Measurements from ENCODE around the gene SPIRE1.

SPIRE1 gene

GRCh38 chr18:12592597-12593127 is 65.2 kb downstream of the SPIRE1 start:
- H3K4me1 ChIP-seq (ENCODE audit: insufficient read depth, low read length), result peaks cover 6% of the 10 kb centered on the region; the same call in 1 of the 2 replicates
- no peak overlapping the region for H3K4me3 ChIP-seq (ENCODE audit: low read length)

GRCh38 chr18:12589448-12589847 is 68.5 kb downstream of the SPIRE1 start:
- Histone ChIP-seq H3K9me3 (ENCODE audit: insufficient read depth, low read depth, low read length) (no peaks in the 10 kb centered on the region), H3K36me3 (ENCODE audit: insufficient read depth, low read depth, low read length) (no peaks in the 10 kb centered on the region), H3K27me3 (ENCODE audit: insufficient read depth, low read length) (no peaks in the 10 kb centered on the region), H3K27ac (ENCODE audit: low read length) (no peak overlapping the region), H3K9ac (ENCODE audit: low read depth, low read length) (no peak overlapping the region), H3K4me1 (ENCODE audit: insufficient read depth, low read length) (no peaks in the 10 kb centered on the region), H3K4me3 (ENCODE audit: low read length) (no peak overlapping the region)

More at GRCh38 chr18:12592597-12593127, 65.2 kb downstream of the SPIRE1 start:
- Histone ChIP-seq H3K9ac (ENCODE audit: low read depth, low read length) (no peak overlapping the region), H3K9me3 (ENCODE audit: insufficient read depth, low read depth, low read length) (no peaks in the 10 kb centered on the region), H3K27me3 (ENCODE audit: insufficient read depth, low read length) (no peaks in the 10 kb centered on the region), H3K36me3 (ENCODE audit: insufficient read depth, low read depth, low read length) (no peaks in the 10 kb centered on the region), H3K27ac (ENCODE audit: low read length) (no peak overlapping the region)

GRCh38 chr18:12586956-12587355 is 71.0 kb downstream of the SPIRE1 start:
- Histone ChIP-seq H3K9me3 (ENCODE audit: insufficient read depth, low read depth, low read length) (no peaks in the 10 kb centered on the region), H3K9ac (ENCODE audit: low read depth, low read length) (no peak overlapping the region), H3K27me3 (ENCODE audit: insufficient read depth, low read length) (no peaks in the 10 kb centered on the region), H3K36me3 (ENCODE audit: insufficient read depth, low read depth, low read length) (no peaks in the 10 kb centered on the region), H3K4me1 (ENCODE audit: insufficient read depth, low read length) (no peaks in the 10 kb centered on the region), H3K27ac (ENCODE audit: low read length) (no peak overlapping the region), H3K4me3 (ENCODE audit: low read length) (no peak overlapping the region)

- Histone ChIP-seq H3K27me3 (ENCODE audit: insufficient read depth, low read length) (no peaks in the 10 kb centered on the region), H3K4me3 (ENCODE audit: low read length) (no peak overlapping the region), H3K9ac (ENCODE audit: low read depth, low read length) (no peak overlapping the region), H3K4me1 (ENCODE audit: insufficient read depth, low read length) (no peaks in the 10 kb centered on the region), H3K36me3 (ENCODE audit: insufficient read depth, low read depth, low read length) (no peaks in the 10 kb centered on the region), H3K9me3 (ENCODE audit: insufficient read depth, low read depth, low read length) (no peaks in the 10 kb centered on the region), H3K27ac (ENCODE audit: low read length) (no peak overlapping the region)
These were observed 72.7 kb downstream of the SPIRE1 start for GRCh38 chr18:12585218-12585617.

GRCh38 chr18:12580630-12581342 is 77.1 kb downstream of the SPIRE1 start:
- no peaks in the 10 kb centered on the region for H3K4me1 ChIP-seq (ENCODE audit: insufficient read depth, low read length)
- H3K9ac ChIP-seq (ENCODE audit: low read depth, low read length), result no peak overlapping the region
- no peaks in the 10 kb centered on the region for H3K9me3 ChIP-seq (ENCODE audit: insufficient read depth, low read depth, low read length)
- H3K27ac ChIP-seq (ENCODE audit: low read length), result no peak overlapping the region
- H3K36me3 ChIP-seq (ENCODE audit: insufficient read depth, low read depth, low read length), result no peaks in the 10 kb centered on the region
- no peaks in the 10 kb centered on the region for H3K27me3 ChIP-seq (ENCODE audit: insufficient read depth, low read length)
- H3K4me3 ChIP-seq (ENCODE audit: low read length), result no peak overlapping the region

GRCh38 chr18:12579775-12580174 is 78.1 kb downstream of the SPIRE1 start:
- H3K4me1 ChIP-seq (ENCODE audit: insufficient read depth, low read length), result no peaks in the 10 kb centered on the region
- H3K9ac ChIP-seq (ENCODE audit: low read depth, low read length), result no peak overlapping the region
- no peaks in the 10 kb centered on the region for H3K36me3 ChIP-seq (ENCODE audit: insufficient read depth, low read depth, low read length)
- no peaks in the 10 kb centered on the region for H3K9me3 ChIP-seq (ENCODE audit: insufficient read depth, low read depth, low read length)
- H3K4me3 ChIP-seq (ENCODE audit: low read length), result no peak overlapping the region
- H3K27me3 ChIP-seq (ENCODE audit: insufficient read depth, low read length), result no peaks in the 10 kb centered on the region
- no peak overlapping the region for H3K27ac ChIP-seq (ENCODE audit: low read length)

GRCh38 chr18:12577848-12578247 is 80.1 kb downstream of the SPIRE1 start:
- Histone ChIP-seq H3K36me3 (ENCODE audit: insufficient read depth, low read depth, low read length) (no peaks in the 10 kb centered on the region), H3K4me3 (ENCODE audit: low read length) (no peak overlapping the region), H3K27me3 (ENCODE audit: insufficient read depth, low read length) (no peaks in the 10 kb centered on the region), H3K9me3 (ENCODE audit: insufficient read depth, low read depth, low read length) (no peaks in the 10 kb centered on the region), H3K4me1 (ENCODE audit: insufficient read depth, low read length) (no peaks in the 10 kb centered on the region), H3K9ac (ENCODE audit: low read depth, low read length) (no peak overlapping the region), H3K27ac (ENCODE audit: low read length) (no peak overlapping the region)

- Histone ChIP-seq H3K27ac (ENCODE audit: low read length) (no peak overlapping the region), H3K4me3 (ENCODE audit: low read length) (no peak overlapping the region), H3K9me3 (ENCODE audit: insufficient read depth, low read depth, low read length) (no peaks in the 10 kb centered on the region), H3K4me1 (ENCODE audit: insufficient read depth, low read length) (no peaks in the 10 kb centered on the region), H3K36me3 (ENCODE audit: insufficient read depth, low read depth, low read length) (no peaks in the 10 kb centered on the region), H3K9ac (ENCODE audit: low read depth, low read length) (no peak overlapping the region), H3K27me3 (ENCODE audit: insufficient read depth, low read length) (no peaks in the 10 kb centered on the region)
These were observed 83.3 kb downstream of the SPIRE1 start for GRCh38 chr18:12574494-12575185.

- Histone ChIP-seq H3K9ac (ENCODE audit: low read depth, low read length) (no peak overlapping the region), H3K9me3 (ENCODE audit: insufficient read depth, low read depth, low read length) (no peaks in the 10 kb centered on the region), H3K27me3 (ENCODE audit: insufficient read depth, low read length) (no peaks in the 10 kb centered on the region), H3K36me3 (ENCODE audit: insufficient read depth, low read depth, low read length) (no peaks in the 10 kb centered on the region), H3K4me1 (ENCODE audit: insufficient read depth, low read length) (no peaks in the 10 kb centered on the region), H3K4me3 (ENCODE audit: low read length) (no peak overlapping the region), H3K27ac (ENCODE audit: low read length) (no peak overlapping the region)
These were observed 86.3 kb downstream of the SPIRE1 start for GRCh38 chr18:12571630-12572029.

GRCh38 chr18:12569791-12570190 is 88.1 kb downstream of the SPIRE1 start:
- H3K9me3 ChIP-seq (ENCODE audit: insufficient read depth, low read depth, low read length), result no peaks in the 10 kb centered on the region
- no peaks in the 10 kb centered on the region for H3K27me3 ChIP-seq (ENCODE audit: insufficient read depth, low read length)
- no peak overlapping the region for H3K9ac ChIP-seq (ENCODE audit: low read depth, low read length)
- no peaks in the 10 kb centered on the region for H3K36me3 ChIP-seq (ENCODE audit: insufficient read depth, low read depth, low read length)
- H3K27ac ChIP-seq (ENCODE audit: low read length), result no peak overlapping the region
- H3K4me1 ChIP-seq (ENCODE audit: insufficient read depth, low read length), result no peaks in the 10 kb centered on the region; the same call in 1 of the 2 replicates
- no peak overlapping the region for H3K4me3 ChIP-seq (ENCODE audit: low read length)

GRCh38 chr18:12567849-12568248 is 90.1 kb downstream of the SPIRE1 start:
- peaks cover 4% of the 10 kb centered on the region; the same call in 1 of the 2 replicates for H3K4me1 ChIP-seq (ENCODE audit: insufficient read depth, low read length)
- H3K9ac ChIP-seq (ENCODE audit: low read depth, low read length), result no peak overlapping the region
- no peaks in the 10 kb centered on the region for H3K36me3 ChIP-seq (ENCODE audit: insufficient read depth, low read depth, low read length)
- no peaks in the 10 kb centered on the region for H3K27me3 ChIP-seq (ENCODE audit: insufficient read depth, low read length)
- H3K4me3 ChIP-seq (ENCODE audit: low read length), result no peak overlapping the region
- no peak overlapping the region for H3K27ac ChIP-seq (ENCODE audit: low read length)
- H3K9me3 ChIP-seq (ENCODE audit: insufficient read depth, low read depth, low read length), result no peaks in the 10 kb centered on the region

- no peak overlapping the region for H3K9ac ChIP-seq (ENCODE audit: low read depth, low read length)
- H3K27ac ChIP-seq (ENCODE audit: low read length), result no peak overlapping the region
- peaks cover 4% of the 10 kb centered on the region; the same call in 1 of the 2 replicates for H3K4me1 ChIP-seq (ENCODE audit: insufficient read depth, low read length)
- H3K36me3 ChIP-seq (ENCODE audit: insufficient read depth, low read depth, low read length), result no peaks in the 10 kb centered on the region
- H3K4me3 ChIP-seq (ENCODE audit: low read length), result no peak overlapping the region
- no peaks in the 10 kb centered on the region for H3K27me3 ChIP-seq (ENCODE audit: insufficient read depth, low read length)
- peaks cover under 1% of the 10 kb centered on the region; the same call in 1 of the 2 replicates for H3K9me3 ChIP-seq (ENCODE audit: insufficient read depth, low read depth, low read length)
These were observed 93.0 kb downstream of the SPIRE1 start for GRCh38 chr18:12564861-12565260.

Measured in iPS-20b (cell line).